Heart left ventricle (tissue), 13 donors: ENCODE data around the gene PTPN1.

Experiments
- CTCF ChIP-seq, 12 donors: fragments of 200-600 bp; sonication (generic) in 4 of 12; IDR thresholded peaks; one replicate each; pipeline versions ENCODE4 v1.5.0 to v1.8.0; 2018 to 2022; ENCODE audit warnings: antibody characterized with exemption in 12 of 12, mild to moderate bottlenecking in 5 of 12
- POLR2A ChIP-seq, 2 donors: fragments of 450-650 bp; IDR thresholded peaks; one replicate each; pipeline ENCODE4 v1.6.1; 2017; ENCODE audit warnings: antibody characterized with exemption in 2 of 2, mild to moderate bottlenecking in 2 of 2, moderate library complexity in 2 of 2
- donor health status: ischemic (EF 13 %, LVEDD 7.1; RV severe dilation, severe dysfunction).
- donor health status: DM: no; HTN: yes; CAD: no.
- donor health status: DM: no; HTN: no; CAD: no.
- donor health status: ischemic (EF 25% LVEDD 6.9; RV normal size, moderate dysfunction).
- donor health status: ischemic (EF 25% LVEDD 5.7; RV mildly dilated, moderate dysfunction).
- donor health status: ischemic (EF 35%, LVEDD 5.7; RV mildly dilated, moderate dysfunction).
- donor health status: nonischemic (EF 11% LVEDD 7.7; RV severe dilation, severe dysfunction).
- donor health status: DM: yes; HTN: yes; CAD: no.
- donor health status: PGD.
- donor health status: ischemic (EF 29% LVEDD 5.4; RV normal size, mild dysfunction).
- donor health status: nonischemic (EF 23%, LVEDD 6.1; RV moderate dilation, normal function).

- TF ChIP-seq CTCF (IDR thresholded peaks at IDR 0.05), result no peak
- no peak for TF ChIP-seq POLR2A (IDR thresholded peaks at IDR 0.05)
These were observed 99.3 kb downstream of the PTPN1 start for GRCh38 chr20:50609438-50609989.
